Neuronal stem cell (in vitro differentiated cells): Measurements from ENCODE around the gene IFITM2.
"Not testable (repeated sequence)": the region's sequence is repeated elsewhere in the genome, so short reads cannot be mapped to it uniquely, and the experiment has no call there.

Source experiments
- DNase-seq: peaks from one replicate; pipeline ENCODE4 v3.0.0-alpha.2; 2013; ENCODE audit warnings: low spot score
- H2AFZ ChIP-seq: one replicate; pipeline ENCODE4 v1.6.1; 2013; ENCODE audit warnings: mild to moderate bottlenecking, low read length, inconsistent platforms
- H2AK5ac ChIP-seq: 2 replicates; pipeline ENCODE4 v1.6.1; 2013; ENCODE audit warnings: low read depth, mild to moderate bottlenecking, inconsistent platforms, low read length, moderate library complexity, mixed read lengths
- H2BK120ac ChIP-seq: 2 replicates; pipeline ENCODE4 v1.6.1; 2013; ENCODE audit warnings: low read depth, mild to moderate bottlenecking, inconsistent platforms, low read length, moderate library complexity, mixed read lengths
- H2BK12ac ChIP-seq: one replicate; pipeline ENCODE4 v1.6.1; 2013; ENCODE audit warnings: low read length, inconsistent platforms
- H2BK15ac ChIP-seq: 2 replicates; pipeline ENCODE4 v1.6.1; 2013; ENCODE audit warnings: mild to moderate bottlenecking, low read length, inconsistent platforms, mixed read lengths
- H2BK5ac ChIP-seq: one replicate; pipeline ENCODE4 v1.6.1; 2013; ENCODE audit warnings: inconsistent platforms, mild to moderate bottlenecking, low read length, moderate library complexity
- H3K14ac ChIP-seq: one replicate; pipeline ENCODE4 v1.6.1; 2013; ENCODE audit warnings: low read length, inconsistent platforms
- H3K18ac ChIP-seq: 2 replicates; pipeline ENCODE4 v1.6.1; 2013; ENCODE audit warnings: low read length, inconsistent platforms
- H3K23ac ChIP-seq: 2 replicates; pipeline ENCODE4 v1.6.1; 2013; ENCODE audit warnings: low read depth, mild to moderate bottlenecking, mixed read lengths, low read length, inconsistent platforms; ENCODE audit not compliant: poor library complexity
- H3K27ac ChIP-seq: replicated peaks from 3 replicates; pipeline ENCODE4 v1.5.1; 2013; ENCODE audit warnings: low read length, inconsistent platforms
- H3K27me3 ChIP-seq, 3 experiments: 2 replicates each; pipeline ENCODE4 v1.6.1; 2013; ENCODE audit warnings: low read length in 3 of 3, mild to moderate bottlenecking in 2 of 3, inconsistent platforms in 1 of 3, low read depth in 1 of 3, mixed read lengths in 1 of 3, moderate library complexity in 1 of 3; ENCODE audit not compliant: control insufficient read depth in 3 of 3, insufficient read depth in 3 of 3
- H3K36me3 ChIP-seq, 2 donors: replicated peaks in 1 of 2; 2 replicates each; pipeline ENCODE4 v1.6.1; 2013; ENCODE audit warnings: low read length in 2 of 2; ENCODE audit not compliant: control insufficient read depth in 2 of 2, insufficient read depth in 2 of 2
- H3K4ac ChIP-seq: 2 replicates; pipeline ENCODE4 v1.6.1; 2013; ENCODE audit warnings: inconsistent platforms, mild to moderate bottlenecking, low read length, moderate library complexity
- H3K4me1 ChIP-seq, 2 donors: 1 replicate in 1 of 2; 2 replicates in 1 of 2; pipeline ENCODE4 v1.6.1; 2013; ENCODE audit warnings: low read length in 2 of 2, low read depth in 1 of 2; ENCODE audit not compliant: control insufficient read depth in 2 of 2, insufficient read depth in 1 of 2
- H3K4me2 ChIP-seq: one replicate; pipeline ENCODE4 v1.6.1; 2013; ENCODE audit warnings: mild to moderate bottlenecking, low read length, inconsistent platforms; ENCODE audit not compliant: insufficient read depth, poor library complexity, severe bottlenecking
- H3K4me3 ChIP-seq, 2 donors: 2 replicates each; pipeline ENCODE4 v1.5.1; 2013; ENCODE audit warnings: low read length in 2 of 2, mild to moderate bottlenecking in 2 of 2, inconsistent platforms in 1 of 2, moderate library complexity in 1 of 2
- H3K79me1 ChIP-seq: one replicate; pipeline ENCODE4 v1.6.1; 2013; ENCODE audit warnings: low read depth, mild to moderate bottlenecking, inconsistent platforms, low read length, moderate library complexity
- H3K9ac ChIP-seq: one replicate; pipeline ENCODE4 v1.6.1; 2013; ENCODE audit warnings: mild to moderate bottlenecking, low read depth, low read length, inconsistent platforms; ENCODE audit not compliant: poor library complexity
- H3K9me3 ChIP-seq, 2 donors: replicated peaks in 1 of 2; 2 replicates each; pipeline versions ENCODE3 to v1.6.1; 2013; ENCODE audit warnings: low read length in 2 of 2, mild to moderate bottlenecking in 2 of 2, inconsistent platforms in 1 of 2, low read depth in 1 of 2, mixed read lengths in 1 of 2, moderate library complexity in 1 of 2; ENCODE audit not compliant: control insufficient read depth in 2 of 2, insufficient read depth in 1 of 2
- H4K8ac ChIP-seq: one replicate; pipeline ENCODE4 v1.6.1; 2013; ENCODE audit warnings: low read depth, mild to moderate bottlenecking, inconsistent platforms, low read length, moderate library complexity
- H4K91ac ChIP-seq: one replicate; pipeline ENCODE4 v1.6.1; 2013; ENCODE audit warnings: low read length, low read depth, mild to moderate bottlenecking, inconsistent platforms; ENCODE audit not compliant: poor library complexity
- WGBS, 2 donors: extraction: QIAGEN DNeasy Blood & Tissue Kit; methylation state at CpG; one replicate each; pipeline ENCODE4 v1.1.7; 2013; ENCODE audit warnings: missing lambda C conversion rate in 2 of 2, mixed read lengths in 1 of 2; ENCODE audit not compliant: insufficient read length in 2 of 2, insufficient replicate concordance in 1 of 2; ENCODE audit errors: extremely low coverage in 2 of 2; 5-methylcytosine and 5-hydroxymethylcytosine counted together

The IFITM2 gene

GRCh38 chr11:311013-311748, 3.6 kb downstream of the IFITM2 start:
- not testable (repeated sequence) for H3K27ac ChIP-seq, H2AK5ac ChIP-seq, H4K8ac ChIP-seq, H2AFZ ChIP-seq, H2BK15ac ChIP-seq, H3K79me1 ChIP-seq, H4K91ac ChIP-seq, H2BK5ac ChIP-seq, DNase-seq, H3K4ac ChIP-seq, H3K9me3 ChIP-seq, H2BK120ac ChIP-seq, H3K23ac ChIP-seq, H3K18ac ChIP-seq, H3K4me3 ChIP-seq, H3K9ac ChIP-seq, H2BK12ac ChIP-seq, H3K14ac ChIP-seq
- peaks cover 0 to 16% of the 10 kb centered on the region in 2 donors for H3K36me3 ChIP-seq
- H3K4me2 ChIP-seq, result peak overlapping the region; percentile 11
- WGBS, 2 donors, result no CpG with 5 or more reads among the region's 71 CpGs
- H3K27me3 ChIP-seq, result peaks cover 0 to 11% (median 0%) of the 10 kb centered on the region in 3 experiments
- H3K4me1 ChIP-seq, result peaks cover 42 to 51% of the 10 kb centered on the region in 2 donors

DNA sequence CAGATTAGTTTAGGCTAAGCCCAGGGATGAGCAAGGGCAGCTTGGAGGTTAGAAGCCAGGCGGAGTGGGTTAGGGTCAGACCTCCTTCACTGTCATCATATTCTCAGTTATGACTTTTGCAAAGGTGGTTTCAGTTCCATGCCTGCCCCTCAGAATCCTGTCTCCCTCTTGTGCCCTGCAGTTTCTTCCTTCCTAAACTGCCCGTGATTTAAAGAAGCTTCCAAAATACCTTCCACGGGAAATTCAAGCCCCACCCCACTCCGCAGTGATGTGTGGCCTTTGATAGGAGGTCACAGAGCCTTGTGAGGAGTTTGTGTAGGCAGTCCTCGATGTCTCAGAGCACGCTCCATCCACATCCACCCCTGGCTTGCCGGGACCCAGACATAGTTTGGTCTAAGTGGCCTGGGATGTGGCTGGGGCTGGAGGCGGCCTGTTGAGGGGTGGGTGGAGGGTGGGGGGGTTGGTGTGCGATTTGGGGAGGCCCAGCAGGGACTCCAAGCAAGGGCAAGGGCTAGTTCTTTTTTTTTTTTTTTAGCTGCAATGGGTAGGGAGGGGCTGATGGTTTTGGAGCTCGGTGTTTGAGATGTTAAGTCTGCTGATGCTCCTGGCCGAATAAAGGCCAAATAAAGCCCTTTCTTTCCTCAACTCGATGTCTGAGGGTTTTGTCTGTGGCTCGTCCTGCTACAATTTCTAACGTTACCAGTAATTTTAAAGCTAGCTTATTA, 4.6 kb downstream of the IFITM2 start:
- Histone ChIP-seq H4K8ac (no peak overlapping the region), H2AFZ (no peak overlapping the region), H4K91ac (no peak overlapping the region), H3K36me3 (peaks cover 0 to 27% of the 10 kb centered on the region in 2 donors), H3K4me1 (peaks cover 34 to 45% of the 10 kb centered on the region in 2 donors), H2BK5ac (no peak overlapping the region), H3K14ac (no peak overlapping the region), H3K18ac (peak overlapping the region; percentile 67), H3K4me2 (no peak overlapping the region), H3K9ac (no peak overlapping the region), H3K4ac (no peak overlapping the region), H3K27me3 (peaks cover 0 to 19% (median 0%) of the 10 kb centered on the region in 3 experiments), H2BK12ac (no peak overlapping the region), H3K23ac (no peak overlapping the region), H3K4me3 (no peak overlapping the region), H3K27ac (no peak overlapping the region), H3K9me3 (no peaks in the 10 kb centered on the region), H2BK15ac (peak overlapping the region; percentile 6), H2AK5ac (peak overlapping the region; percentile 8), H2BK120ac (no peak overlapping the region), H3K79me1 (peaks cover 2% of the 10 kb centered on the region)
- no peak for DNase-seq
- no CpG with 5 or more reads among the region's 14 CpGs for WGBS, 2 donors

DNA sequence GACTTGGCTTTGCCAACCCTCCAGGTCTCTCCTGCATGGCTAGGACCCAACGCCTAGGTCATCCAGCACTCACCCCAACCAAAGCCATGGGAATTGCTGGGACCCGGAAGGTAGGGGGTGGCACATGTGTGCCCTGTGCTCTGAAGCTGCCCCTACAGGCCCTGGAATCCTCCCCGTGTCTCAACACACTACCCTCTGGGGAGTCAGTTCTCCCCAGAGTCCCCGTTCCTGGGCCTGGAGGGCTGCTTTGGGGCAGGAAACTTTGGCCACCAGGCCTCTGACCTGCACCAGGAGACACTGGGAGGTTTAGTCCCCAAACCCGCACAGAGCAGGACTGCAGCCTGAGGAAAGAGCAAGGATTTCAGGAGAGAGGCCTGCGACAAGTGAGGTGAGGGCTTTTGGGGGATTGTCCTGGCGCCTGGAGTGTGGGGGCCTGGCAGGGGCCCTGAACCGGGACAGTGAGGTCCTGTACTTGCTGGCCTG, 5.7 kb downstream of the IFITM2 start:
- H3K14ac ChIP-seq, result no peak overlapping the region

More for the DNA sequence above, 5.7 kb downstream of the IFITM2 start:
- peak overlapping the region; percentile 26 for H2BK120ac ChIP-seq
- H3K4me2 ChIP-seq, result no peak overlapping the region
- peaks cover 2% of the 10 kb centered on the region for H3K79me1 ChIP-seq
- H4K8ac ChIP-seq, result no peak overlapping the region
- no peak overlapping the region for H4K91ac ChIP-seq
- no peak overlapping the region for H2BK12ac ChIP-seq
- peak overlapping the region; percentile 56 for H3K9ac ChIP-seq
- H3K18ac ChIP-seq, result peak overlapping the region; percentile 88
- H2BK5ac ChIP-seq, result no peak overlapping the region
- H3K4me1 ChIP-seq, result peaks cover 32 to 48% of the 10 kb centered on the region in 2 donors
- H3K4ac ChIP-seq, result no peak overlapping the region
- WGBS, 2 donors, result no CpG with 5 or more reads among the region's 8 CpGs
- peak overlapping the region in 1 of 2 donors; percentile 76 for H3K4me3 ChIP-seq
- no peaks in the 10 kb centered on the region for H3K9me3 ChIP-seq
- H2BK15ac ChIP-seq, result peak overlapping the region; percentile 76
- peak overlapping the region; percentile 35 for H2AFZ ChIP-seq
- peak overlapping the region; percentile 85 for H2AK5ac ChIP-seq
- peaks cover 0 to 24% (median 0%) of the 10 kb centered on the region in 3 experiments for H3K27me3 ChIP-seq
- H3K27ac ChIP-seq, result peak overlapping the region; percentile 80
- no peak overlapping the region for H3K23ac ChIP-seq
- H3K36me3 ChIP-seq, result peaks cover 0 to 32% of the 10 kb centered on the region in 2 donors
- DNase-seq, result no peak
